ENCODE measurements around the gene PNPLA6.

DNA sequence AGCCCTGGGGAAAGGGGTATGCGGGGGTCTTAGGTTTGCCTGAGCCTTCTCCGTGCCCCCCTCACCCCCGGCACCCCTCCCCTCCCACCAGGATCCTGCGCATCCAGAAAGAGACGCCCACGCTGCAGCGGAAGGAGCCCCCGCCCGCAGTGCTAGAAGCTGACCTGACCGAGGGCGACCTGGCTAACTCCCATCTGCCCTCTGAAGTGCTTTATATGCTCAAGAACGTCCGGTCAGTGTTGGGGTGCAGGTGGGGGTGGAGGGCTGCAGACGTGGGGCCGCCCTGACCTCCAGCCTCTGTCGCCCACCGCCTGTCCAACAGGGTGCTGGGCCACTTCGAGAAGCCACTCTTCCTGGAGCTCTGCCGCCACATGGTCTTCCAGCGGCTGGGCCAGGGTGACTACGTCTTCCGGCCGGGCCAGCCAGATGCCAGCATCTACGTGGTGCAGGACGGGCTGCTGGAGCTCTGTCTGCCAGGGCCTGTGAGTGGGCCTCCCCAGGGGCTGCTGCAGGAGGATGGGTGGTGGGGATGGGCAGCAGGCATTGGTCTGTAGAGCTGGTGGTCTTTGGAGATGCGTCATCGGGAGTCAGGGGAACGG is 4.4 kb downstream of the PNPLA6 start:
- TF ChIP-seq, protein P1, sequence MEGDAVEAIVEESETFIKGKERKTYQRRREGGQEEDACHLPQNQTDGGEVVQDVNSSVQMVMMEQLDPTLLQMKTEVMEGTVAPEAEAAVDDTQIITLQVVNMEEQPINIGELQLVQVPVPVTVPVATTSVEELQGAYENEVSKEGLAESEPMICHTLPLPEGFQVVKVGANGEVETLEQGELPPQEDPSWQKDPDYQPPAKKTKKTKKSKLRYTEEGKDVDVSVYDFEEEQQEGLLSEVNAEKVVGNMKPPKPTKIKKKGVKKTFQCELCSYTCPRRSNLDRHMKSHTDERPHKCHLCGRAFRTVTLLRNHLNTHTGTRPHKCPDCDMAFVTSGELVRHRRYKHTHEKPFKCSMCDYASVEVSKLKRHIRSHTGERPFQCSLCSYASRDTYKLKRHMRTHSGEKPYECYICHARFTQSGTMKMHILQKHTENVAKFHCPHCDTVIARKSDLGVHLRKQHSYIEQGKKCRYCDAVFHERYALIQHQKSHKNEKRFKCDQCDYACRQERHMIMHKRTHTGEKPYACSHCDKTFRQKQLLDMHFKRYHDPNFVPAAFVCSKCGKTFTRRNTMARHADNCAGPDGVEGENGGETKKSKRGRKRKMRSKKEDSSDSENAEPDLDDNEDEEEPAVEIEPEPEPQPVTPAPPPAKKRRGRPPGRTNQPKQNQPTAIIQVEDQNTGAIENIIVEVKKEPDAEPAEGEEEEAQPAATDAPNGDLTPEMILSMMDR (conservative IDR thresholded peaks at IDR 0.05): no peak
- TF ChIP-seq EZH2 (IDR thresholded peaks at IDR 0.05; ENCODE audit: low read depth): no peak

Measured in PC-9 (cell line).